Measurements from ENCODE around the gene DUSP15. TPM values are rescaled to one million over a fixed set of nuclear protein-coding genes. Genes with fewer than 3 reads are reported as not detected.

The DUSP15 gene
- total and polyA plus RNA-seq, 2 of the 4 experiments (the other 2 are of a cell fraction) = not detected

DNA sequence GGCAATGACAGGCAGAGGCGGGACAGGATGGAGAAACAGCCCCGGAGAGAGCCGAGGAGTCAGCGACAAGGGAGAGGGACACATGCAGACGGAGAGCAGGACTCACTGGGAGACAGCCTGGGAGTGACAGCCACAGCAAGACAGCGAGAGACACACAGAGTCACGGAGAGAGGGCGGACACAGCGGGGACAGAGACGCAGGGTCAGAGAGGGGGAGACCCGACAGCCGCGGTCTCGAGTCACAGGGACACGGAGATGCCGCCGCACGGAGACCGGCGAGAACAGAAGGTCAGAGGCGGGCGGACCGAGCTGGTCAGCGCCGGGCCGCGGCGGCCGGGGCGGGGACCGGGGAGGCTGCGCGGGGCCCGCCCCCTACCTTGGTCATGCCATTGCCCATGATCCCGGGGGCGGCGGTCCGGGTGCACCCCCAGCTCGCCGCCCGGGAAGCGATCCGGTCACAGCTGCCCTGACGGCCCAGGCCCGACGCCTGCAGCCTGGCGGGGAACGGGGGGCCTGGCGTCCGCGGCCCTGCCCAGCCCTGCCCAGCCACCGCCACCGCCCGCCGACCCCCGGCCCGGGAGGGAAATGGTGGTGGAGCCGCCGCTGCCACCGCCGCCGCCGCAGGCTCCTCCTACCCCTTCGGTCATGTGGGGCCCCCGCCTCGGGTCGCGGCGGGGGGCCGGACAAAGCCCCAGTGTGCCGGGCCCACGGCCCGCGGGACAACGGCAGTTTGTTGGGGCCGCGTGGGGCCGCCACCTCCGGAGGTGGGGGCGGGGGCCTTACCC lies at the start of gene DUSP15, which contains the start of gene TTLL9 (continued):
- TF ChIP-seq BHLHE40 (IDR thresholded peaks at IDR 0.05; ENCODE audit: low read depth, low read length) (no peak), CHD1 (IDR thresholded peaks at IDR 0.05; ENCODE audit: low read depth, low read length) (no peak)

GRCh38 chr20:31919410-31920155 lies 49.3 kb upstream of the DUSP15 start:
- no peak overlapping the region for H3K18ac ChIP-seq (ENCODE audit: low read depth, low read length)
- WGBS, 2 experiments (ENCODE audit: extremely low coverage in 2 of 2, insufficient read length in 1 of 2) = 60% methylated on average over 2 of the region's 6 CpGs; no CpG with 5 or more reads in 1 of the 2 experiments
- H4K91ac ChIP-seq (ENCODE audit: insufficient read depth, low read depth, low read length) = no peak overlapping the region
- BruUV-seq (replicated peaks) = no TSS peak
- H3K14ac ChIP-seq (replicated peaks; ENCODE audit: low read depth, low read length) = no peak overlapping the region
- H4K8ac ChIP-seq (ENCODE audit: low read depth in 2 of 2, low read length in 2 of 2) = no peak overlapping the region
- ChIA-PET POLR2A (ENCODE audit: unreplicated experiment) (no interaction called here), CTCF (no interaction called here)
- dilution Hi-C loops (cut with HindIII; ENCODE audit: low sequenced_read_pairs, unreplicated experiment) = no loop called here
- no peak overlapping the region for H2AK5ac ChIP-seq (ENCODE audit: low read depth, low read length)
- no peaks in the 10 kb centered on the region for H3K36me3 ChIP-seq (ENCODE audit: control insufficient read depth, insufficient read depth, low read length)
- no peak overlapping the region for H2BK15ac ChIP-seq (ENCODE audit: low read depth, low read length)
- no peak overlapping the region for H2AK9ac ChIP-seq (replicated peaks; ENCODE audit: low read depth, low read length, poor library complexity)
- H2BK5ac ChIP-seq (ENCODE audit: low read depth, low read length, poor library complexity, severe bottlenecking) = no peak overlapping the region
- H2BK20ac ChIP-seq (ENCODE audit: low read depth, low read length) = no peak overlapping the region
- intact Hi-C loops (cut with micrococcal nuclease) = loop anchor here (5.0 kb wide), 1 partner anchor 743 kb away; no protein-coding TSS in a partner anchor
- no peaks in the 10 kb centered on the region for H3K79me1 ChIP-seq (ENCODE audit: low read depth in 1 of 2, low read length in 2 of 2)
- DNase-seq = no peak
- ATAC-seq (ENCODE audit: low read depth) = no peak
- no peak for TF ChIP-seq RCOR1 (IDR thresholded peaks at IDR 0.05; ENCODE audit: insufficient replicate concordance, low read length)
- TF ChIP-seq CEBPB (IDR thresholded peaks at IDR 0.05; ENCODE audit: low read depth, low read length) = no peak
- no peak for TF ChIP-seq BHLHE40 (IDR thresholded peaks at IDR 0.05; ENCODE audit: low read depth, low read length)
- TF ChIP-seq, protein P1, sequence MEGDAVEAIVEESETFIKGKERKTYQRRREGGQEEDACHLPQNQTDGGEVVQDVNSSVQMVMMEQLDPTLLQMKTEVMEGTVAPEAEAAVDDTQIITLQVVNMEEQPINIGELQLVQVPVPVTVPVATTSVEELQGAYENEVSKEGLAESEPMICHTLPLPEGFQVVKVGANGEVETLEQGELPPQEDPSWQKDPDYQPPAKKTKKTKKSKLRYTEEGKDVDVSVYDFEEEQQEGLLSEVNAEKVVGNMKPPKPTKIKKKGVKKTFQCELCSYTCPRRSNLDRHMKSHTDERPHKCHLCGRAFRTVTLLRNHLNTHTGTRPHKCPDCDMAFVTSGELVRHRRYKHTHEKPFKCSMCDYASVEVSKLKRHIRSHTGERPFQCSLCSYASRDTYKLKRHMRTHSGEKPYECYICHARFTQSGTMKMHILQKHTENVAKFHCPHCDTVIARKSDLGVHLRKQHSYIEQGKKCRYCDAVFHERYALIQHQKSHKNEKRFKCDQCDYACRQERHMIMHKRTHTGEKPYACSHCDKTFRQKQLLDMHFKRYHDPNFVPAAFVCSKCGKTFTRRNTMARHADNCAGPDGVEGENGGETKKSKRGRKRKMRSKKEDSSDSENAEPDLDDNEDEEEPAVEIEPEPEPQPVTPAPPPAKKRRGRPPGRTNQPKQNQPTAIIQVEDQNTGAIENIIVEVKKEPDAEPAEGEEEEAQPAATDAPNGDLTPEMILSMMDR (conservative IDR thresholded peaks at IDR 0.05; ENCODE audit: low read depth, low read length) = no peak
- TF ChIP-seq CHD1 (IDR thresholded peaks at IDR 0.05; ENCODE audit: low read depth, low read length) = no peak
- TF ChIP-seq MAZ (IDR thresholded peaks at IDR 0.05; ENCODE audit: borderline replicate concordance, low read depth, low read length) = no peak
- no peak for TF ChIP-seq MAFK (IDR thresholded peaks at IDR 0.05; ENCODE audit: low read depth, low read length)
- no peak for TF ChIP-seq FOS (IDR thresholded peaks at IDR 0.05; ENCODE audit: low read depth, low read length)
- TF ChIP-seq ELK1 (IDR thresholded peaks at IDR 0.05; ENCODE audit: borderline replicate concordance, low read depth, low read length) = no peak
- no peaks in the 10 kb centered on the region for H4K20me1 ChIP-seq (ENCODE audit: insufficient read depth, low read length)
- no peak overlapping the region for H2AFZ ChIP-seq (replicated peaks; ENCODE audit: low read length, poor library complexity)
- in situ Hi-C loops (cut with MboI; ENCODE audit: low sequenced_read_pairs) = no loop called here
- H3K4me1 ChIP-seq (ENCODE audit: control insufficient read depth, insufficient read depth, low read length) = no peaks in the 10 kb centered on the region
- H3K9me1 ChIP-seq (ENCODE audit: insufficient read depth, low read length) = no peaks in the 10 kb centered on the region
- H3K4me2 ChIP-seq (ENCODE audit: low read depth, low read length) = no peak overlapping the region
- H3K9me3 ChIP-seq (ENCODE audit: control insufficient read depth, insufficient read depth, low read length) = no peaks in the 10 kb centered on the region
- H3K27me3 ChIP-seq (ENCODE audit: control insufficient read depth, insufficient read depth, low read length) = peaks cover 40% of the 10 kb centered on the region
- H3K4ac ChIP-seq (ENCODE audit: low read depth, low read length) = no peak overlapping the region
- H3K27ac ChIP-seq (ENCODE audit: insufficient read depth, low read length) = no peak overlapping the region
- H3K56ac ChIP-seq (ENCODE audit: extremely low read depth, insufficient read depth, low read length) = no peak overlapping the region
- H4K5ac ChIP-seq (ENCODE audit: low read depth, low read length) = no peak overlapping the region
- no peak overlapping the region for H2BK120ac ChIP-seq (ENCODE audit: low read depth, low read length)
- no peak overlapping the region for H3K4me3 ChIP-seq (ENCODE audit: insufficient read depth, low read depth, low read length)
- H3K23ac ChIP-seq (ENCODE audit: low read depth, low read length) = no peak overlapping the region
- H3K9ac ChIP-seq (ENCODE audit: low read depth, low read length) = no peak overlapping the region
